Stomach (tissue), 4 donors: ENCODE measurements around the gene ATP11B.

Source experiments
- CTCF ChIP-seq, 7 experiments: fragments of 450-650 bp in 4 of 7; fragments of 200-600 bp in 3 of 7; sonication (generic) in 3 of 7; IDR thresholded peaks; one replicate each; pipeline ENCODE4 v1.5.1; 2016 to 2019; ENCODE audit warnings: antibody characterized with exemption in 7 of 7, control low read depth in 2 of 7, mild to moderate bottlenecking in 1 of 7
- POLR2A ChIP-seq, 4 donors: fragments of 450-650 bp; IDR thresholded peaks; one replicate each; pipeline ENCODE4 v1.6.1; 2016; ENCODE audit warnings: antibody characterized with exemption in 4 of 4, control low read depth in 2 of 4, mild to moderate bottlenecking in 1 of 4, moderate library complexity in 1 of 4
- POLR2AphosphoS5 ChIP-seq, 3 donors: sonication (generic); formaldehyde crosslinking; IDR thresholded peaks; one replicate each; pipeline ENCODE4 v1.6.1; 2016; ENCODE audit warnings: antibody characterized with exemption in 3 of 3

- TF ChIP-seq CTCF (IDR thresholded peaks at IDR 0.05) (no peak), POLR2AphosphoS5 (IDR thresholded peaks at IDR 0.05) (no peak), POLR2A (IDR thresholded peaks at IDR 0.05) (no peak)
These were observed 144.2 kb downstream of the ATP11B start for GRCh38 chr3:182937293-182938051.
